NCI-H146 treated with DMSO at 0.1 percent for 48 hours (cell line): Measurements from ENCODE around the gene SCUBE1.
A peak's percentile ranks its signal among the peaks of the same experiment; 100 is the strongest.

Source experiments
- DNase-seq: peaks from one replicate; lab custom pipeline; 2025; ENCODE audit not compliant: unreplicated experiment; lab: John Stamatoyannopoulos, UW

The SCUBE1 gene

GRCh38 chr22:43239956-43240355 lies 103.2 kb downstream of the SCUBE1 start:
- no peak for DNase-seq

DNA sequence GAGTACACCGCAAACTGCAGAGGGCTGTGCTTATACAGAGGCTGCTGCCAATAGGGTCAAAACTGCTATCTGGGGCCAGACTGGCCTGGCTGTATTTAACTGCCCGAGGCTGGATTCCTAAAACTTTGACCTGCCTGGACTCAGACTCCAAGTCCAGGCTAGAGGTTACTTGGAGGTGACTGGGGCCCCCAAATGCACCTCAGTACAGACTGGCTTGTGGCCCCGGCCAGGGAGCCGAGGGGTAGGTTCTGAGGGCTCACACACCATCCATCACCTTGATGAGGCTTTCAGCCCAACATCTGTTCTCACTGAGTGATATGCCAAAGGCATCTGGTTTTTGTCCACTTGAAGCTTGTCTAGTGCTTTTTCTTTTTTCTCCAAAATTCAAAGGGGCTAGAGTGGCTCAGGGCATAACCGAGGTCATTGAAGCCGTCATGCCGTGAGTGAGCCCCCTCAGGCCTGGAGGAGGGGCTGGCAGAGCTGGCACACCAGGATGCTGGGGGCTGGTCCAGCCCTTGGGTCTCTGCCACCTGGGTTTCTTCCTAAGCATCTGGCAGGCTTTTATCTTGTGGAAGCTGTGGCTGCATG lies 103.9 kb downstream of the SCUBE1 start:
- no peak for DNase-seq

DNA sequence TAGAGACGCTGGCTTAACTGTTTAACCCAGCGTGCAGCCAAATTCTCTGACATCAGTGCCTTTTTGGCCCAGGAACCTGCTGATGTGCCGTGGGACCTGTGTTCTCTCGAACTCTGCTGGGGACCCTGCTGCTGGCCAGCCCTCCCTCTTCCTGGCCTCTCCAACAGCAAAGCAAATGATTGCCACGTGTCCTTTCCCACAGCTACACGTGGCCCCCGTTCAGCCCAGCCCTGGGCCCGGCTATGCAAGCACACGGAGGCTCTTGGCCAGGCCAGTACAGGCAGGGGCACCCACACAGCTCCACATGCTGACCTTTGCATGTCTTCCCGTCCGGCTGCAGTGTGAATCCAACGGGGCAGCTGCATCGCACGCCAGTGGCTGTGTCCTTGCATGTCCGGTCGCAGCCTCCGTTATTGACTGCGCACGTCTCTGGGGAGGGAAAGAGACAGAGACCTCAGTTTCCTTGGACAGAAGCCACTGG lies 104.6 kb downstream of the SCUBE1 start:
- no peak for DNase-seq

DNA sequence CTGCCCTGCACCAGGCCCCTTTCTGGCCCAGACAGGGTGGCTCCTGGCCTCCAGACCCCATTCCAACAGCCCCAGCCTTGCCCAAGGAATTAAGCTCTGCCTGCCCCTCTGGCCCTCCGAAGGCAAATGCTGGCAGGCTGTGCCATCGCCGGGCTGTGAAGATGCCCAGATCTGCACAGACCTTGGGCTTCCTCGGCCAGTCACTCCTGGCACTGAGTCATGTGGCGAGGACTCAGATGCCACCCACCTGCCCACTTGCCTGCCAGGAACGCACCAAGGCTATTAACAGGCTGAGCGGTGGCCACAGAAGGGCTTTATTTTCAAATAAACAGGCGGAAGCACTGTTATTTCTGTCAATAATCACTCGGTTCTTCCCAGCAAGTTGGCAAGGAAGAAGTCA lies 105.9 kb downstream of the SCUBE1 start:
- no peak for DNase-seq

DNA sequence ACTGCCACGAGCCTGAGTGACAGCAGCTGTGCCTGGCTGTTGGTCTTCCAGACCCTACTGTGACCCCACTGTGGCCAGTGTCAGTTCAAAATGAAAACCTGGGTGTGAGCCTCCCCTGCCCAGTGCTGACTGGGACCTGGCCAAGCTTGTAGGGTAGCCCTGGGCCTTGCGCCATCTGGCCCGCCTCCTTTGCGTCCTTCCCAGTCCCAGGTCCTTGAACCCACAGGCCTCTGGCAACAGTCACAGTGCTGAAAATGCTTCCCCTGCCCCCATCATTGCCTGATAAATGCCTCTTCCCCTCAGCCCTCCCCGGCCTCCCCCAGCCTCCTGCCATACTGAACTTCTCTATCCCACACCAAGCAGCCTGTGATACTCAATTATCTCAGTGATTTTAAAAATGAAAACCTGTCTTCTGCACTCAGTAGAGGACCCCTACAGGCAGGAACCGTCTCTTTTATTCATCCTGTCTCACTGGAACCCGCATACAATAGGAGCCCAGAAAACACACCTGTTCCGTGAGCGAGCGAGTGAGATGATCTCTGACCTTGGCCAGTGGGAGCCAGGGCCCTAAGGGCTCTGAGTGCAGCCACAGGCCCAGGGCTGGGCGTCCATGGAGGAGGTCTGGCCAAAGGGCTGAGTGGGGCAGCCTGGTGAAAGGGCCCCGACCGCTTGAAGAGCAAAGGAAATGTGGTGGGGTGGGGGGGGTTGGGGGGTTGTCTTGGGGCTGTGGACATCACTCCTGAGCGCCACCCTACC lies 106.6 kb downstream of the SCUBE1 start:
- DNase-seq: no peak

DNA sequence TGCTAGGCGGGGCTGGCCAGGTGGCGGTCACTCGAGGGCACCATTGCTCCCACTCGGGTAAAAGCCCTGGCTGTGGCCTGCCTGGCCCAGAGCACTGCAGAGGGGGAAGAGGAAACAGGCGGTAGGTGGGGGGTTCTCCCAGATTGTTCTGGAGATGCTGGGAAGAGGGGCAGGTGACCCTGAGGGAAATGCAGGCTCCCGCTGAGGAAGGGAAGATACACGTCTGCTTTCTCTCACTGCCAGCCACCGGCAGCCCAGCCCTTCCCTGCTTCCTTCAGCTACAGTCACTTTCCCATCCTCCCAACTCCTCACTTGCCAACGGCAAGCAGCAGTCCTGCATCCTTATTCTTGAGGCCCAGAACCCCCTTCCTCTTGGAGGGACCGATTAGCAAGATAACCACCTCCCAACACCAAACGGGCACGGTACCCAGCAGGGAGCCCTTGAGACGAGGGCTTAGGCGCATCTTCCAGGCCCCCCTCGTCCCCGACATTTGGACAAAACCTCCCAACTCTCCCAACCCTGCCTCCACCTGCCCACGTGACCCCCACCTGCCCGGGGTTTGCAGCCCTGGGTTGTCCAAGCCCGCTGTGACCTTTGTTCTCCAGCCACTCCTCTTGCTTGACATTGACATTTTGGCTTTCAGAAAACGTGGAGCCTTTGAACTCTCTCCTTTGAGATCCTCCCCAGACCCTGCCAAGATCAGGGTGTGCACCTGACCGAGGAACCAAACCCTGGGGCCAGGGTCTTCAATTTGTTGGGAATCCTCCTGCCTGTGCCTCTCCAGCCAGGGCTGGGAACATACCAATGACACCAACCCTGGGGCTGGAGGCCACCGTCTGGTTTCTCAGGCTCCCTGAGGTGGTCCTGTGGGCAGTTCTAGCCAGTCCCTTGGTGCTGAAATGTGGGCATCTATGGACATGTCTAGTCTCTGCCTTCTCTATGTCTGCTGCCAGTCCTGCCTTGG lies 107.4 kb downstream of the SCUBE1 start:
- DNase-seq: no peak

- no peak for DNase-seq
Measured at GRCh38 chr22:43234264-43234988, 108.7 kb downstream of the SCUBE1 start.

GRCh38 chr22:43233529-43233928 lies 109.6 kb downstream of the SCUBE1 start:
- DNase-seq: no peak

DNA sequence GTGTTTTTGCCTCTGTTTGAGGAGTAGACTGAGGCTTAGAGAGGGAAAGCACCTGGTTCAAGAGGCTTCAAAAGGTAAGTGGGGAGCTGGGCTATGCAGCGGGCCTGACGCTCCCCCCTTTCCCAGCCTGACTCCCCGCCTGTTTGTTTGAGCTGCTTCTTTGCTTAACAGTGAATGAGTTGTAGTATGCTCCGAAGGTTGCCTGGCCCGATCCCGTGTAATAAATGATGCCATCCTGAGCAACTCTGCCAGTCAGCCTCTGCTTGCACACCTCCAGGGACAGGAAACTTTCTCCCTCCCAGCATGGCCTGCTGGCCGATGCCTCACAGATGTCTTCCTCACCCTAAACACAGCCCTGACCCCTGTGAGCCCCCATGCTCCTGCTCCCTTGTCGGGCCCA lies 110.7 kb downstream of the SCUBE1 start:
- no peak for DNase-seq

DNA sequence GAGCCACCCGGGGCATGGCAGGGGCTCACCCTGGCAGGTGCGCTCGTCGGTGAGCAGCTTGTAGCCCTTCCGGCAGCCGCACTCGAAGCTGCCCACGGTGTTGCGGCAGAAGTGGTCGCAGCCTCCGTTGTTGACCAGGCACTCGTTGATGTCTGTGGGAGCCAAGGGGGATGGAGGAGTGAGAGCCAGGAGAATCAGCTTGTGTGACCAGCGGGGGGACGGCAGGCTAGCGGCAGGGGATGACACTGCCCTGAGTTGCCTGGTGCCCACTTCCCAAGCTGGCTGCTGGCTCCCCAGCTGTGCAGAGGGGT lies 111.5 kb downstream of the SCUBE1 start:
- DNase-seq: no peak

DNA sequence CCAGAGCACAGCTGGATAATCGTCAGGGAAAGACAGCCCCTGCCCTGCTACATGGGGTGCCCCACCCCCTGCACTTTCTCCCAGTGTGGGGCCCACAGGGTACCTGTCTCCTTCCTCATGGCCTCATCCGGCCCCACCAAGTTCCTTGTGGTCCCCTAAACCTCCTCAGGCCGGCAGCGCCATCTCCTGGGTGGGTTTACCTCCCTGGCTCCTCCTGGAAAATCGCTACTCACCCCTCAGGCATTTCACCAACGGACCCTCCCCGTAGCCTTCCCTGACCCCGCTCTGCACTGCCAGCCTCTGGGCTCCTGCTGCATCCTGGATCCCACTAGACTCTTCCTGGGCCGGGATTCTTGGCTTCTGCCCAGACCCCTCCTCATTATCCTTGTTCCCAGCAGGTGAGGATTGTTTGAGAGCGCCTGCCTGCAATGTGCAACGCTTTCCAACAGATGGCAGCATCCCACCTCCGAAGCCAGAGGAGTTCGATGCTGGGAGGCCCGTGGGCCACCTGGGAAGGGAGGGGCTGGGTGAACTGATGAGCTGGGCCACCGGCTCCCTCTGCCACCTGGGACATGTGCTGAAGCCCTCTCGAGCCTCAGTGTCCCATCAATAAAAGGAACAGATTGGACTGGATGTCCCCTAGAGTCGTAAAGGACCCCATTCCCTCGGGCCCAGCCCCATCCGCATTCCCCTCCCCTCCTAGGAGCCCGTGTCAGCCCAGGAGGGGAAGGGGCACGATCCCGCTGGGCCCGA lies 112.0 kb downstream of the SCUBE1 start:
- DNase-seq: peak; percentile 31

DNA sequence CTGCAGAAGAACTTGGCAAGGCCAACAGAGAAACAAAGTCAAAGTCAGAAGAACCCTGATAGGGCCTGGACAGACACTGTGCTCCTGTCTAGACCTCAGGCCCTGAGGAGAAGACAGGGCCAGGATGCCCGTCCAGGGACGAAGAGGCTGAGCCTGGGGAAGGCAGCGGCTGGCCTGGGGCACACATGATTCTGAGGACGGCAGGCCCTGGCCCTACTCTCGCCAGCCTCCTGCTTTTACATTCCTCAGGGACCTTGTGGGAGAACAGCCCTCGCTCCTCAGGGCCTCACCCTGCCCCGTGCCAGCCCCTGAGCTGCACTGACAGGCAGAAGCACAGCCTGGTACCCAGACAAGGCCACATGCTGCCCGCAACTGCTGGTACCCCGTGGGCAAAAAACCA lies 112.6 kb downstream of the SCUBE1 start:
- DNase-seq: no peak

DNA sequence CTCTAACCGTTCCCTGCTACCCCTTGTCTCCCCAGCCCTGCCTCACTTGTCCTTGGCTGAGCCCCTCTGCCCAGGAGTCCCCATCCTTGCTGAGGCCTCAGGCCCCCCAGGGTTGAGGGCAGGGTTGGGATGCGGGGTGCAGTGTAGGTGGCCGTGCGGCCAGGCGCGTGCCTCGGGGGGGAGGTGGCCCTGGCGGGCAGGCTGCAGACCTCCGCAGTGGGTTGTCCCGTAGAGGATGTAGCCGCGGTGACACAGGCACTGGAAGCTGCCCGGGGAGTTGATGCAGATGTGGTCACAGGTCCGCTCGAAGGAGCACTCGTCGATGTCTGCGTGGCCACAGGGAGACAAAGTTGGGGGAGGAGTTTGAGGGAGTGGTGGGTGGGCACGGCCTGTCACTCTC lies 114.3 kb downstream of the SCUBE1 start:
- no peak for DNase-seq

- DNase-seq: no peak
Measured at GRCh38 chr22:43228330-43228729, 114.8 kb downstream of the SCUBE1 start.

DNA sequence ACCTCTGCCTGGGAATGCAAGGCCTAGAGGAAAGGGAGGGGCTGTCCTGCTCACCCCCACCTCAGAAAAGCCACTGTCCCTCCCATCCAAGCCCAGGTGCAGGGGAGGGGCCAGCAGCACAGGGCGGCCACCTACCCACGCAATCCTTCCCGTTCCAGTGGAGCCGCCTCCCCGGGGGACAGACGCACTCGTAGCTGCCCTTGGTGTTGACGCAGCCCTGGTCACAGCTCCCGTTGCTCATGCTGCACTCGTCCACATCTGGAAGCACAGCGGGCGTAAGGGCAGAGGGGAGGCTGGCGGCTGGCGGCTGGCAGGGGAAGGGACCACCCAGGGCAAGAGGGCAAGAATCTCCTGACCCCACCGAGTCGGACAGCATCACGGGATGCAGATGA lies 115.9 kb downstream of the SCUBE1 start:
- DNase-seq: no peak

GRCh38 chr22:43226377-43227238 lies 116.6 kb downstream of the SCUBE1 start:
- no peak for DNase-seq

DNA sequence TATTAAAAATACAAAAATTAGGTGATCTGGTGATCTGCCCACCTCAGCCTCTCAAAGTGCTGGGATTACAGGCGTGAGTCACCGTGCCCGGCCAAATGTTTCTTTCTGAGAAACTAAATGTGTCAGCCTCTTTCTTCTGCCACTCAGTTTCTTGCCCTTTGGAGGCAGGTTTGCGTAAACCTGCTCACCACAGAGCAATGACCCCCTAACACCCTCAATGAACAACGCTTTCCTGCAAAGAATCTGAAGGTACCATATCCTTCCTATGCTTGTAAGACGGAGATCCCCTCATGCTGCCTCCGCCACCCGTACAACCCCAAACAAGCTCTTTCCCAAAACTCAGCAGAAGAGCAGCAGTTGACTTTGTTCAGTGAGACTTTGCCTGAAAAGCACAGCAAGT lies 117.6 kb downstream of the SCUBE1 start:
- DNase-seq: no peak

- DNase-seq: no peak
Measured at GRCh38 chr22:43222987-43223386, 120.2 kb downstream of the SCUBE1 start.

DNA sequence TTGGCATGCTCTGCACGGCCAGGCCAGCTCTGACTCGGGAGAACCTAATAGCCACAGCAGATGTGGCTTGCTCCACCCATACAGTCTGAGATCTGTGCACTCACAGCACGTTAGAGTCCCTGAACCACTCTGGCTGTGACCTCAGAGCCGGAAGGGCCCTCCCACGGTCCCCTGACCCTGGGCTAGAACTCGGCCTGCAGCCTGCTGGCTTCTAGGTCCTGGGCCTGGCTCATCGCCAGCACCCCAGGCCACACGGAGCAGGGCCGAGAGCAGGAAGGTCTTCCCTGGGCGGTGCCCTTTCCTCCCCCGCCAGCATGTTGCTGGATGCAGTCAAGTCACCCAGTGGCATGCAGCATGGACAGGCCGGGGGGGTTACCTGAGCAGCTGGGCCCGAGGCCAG lies 120.9 kb downstream of the SCUBE1 start:
- DNase-seq: no peak
